Skeletal muscle tissue (tissue), 4 donors: ENCODE measurements around the gene ANTKMT. TPM values are rescaled to one million over a fixed set of nuclear protein-coding genes. Genes with fewer than 3 reads are reported as not detected.

Experiments used
- H3K27ac ChIP-seq: one replicate; pipeline ENCODE4 v1.7.0; 2013; ENCODE audit warnings: mild to moderate bottlenecking, low read depth, low read length, inconsistent platforms
- H3K27me3 ChIP-seq, 3 donors: one replicate each; pipeline ENCODE4 v1.7.0; 2013; ENCODE audit warnings: low read length in 3 of 3; ENCODE audit not compliant: control insufficient read depth in 3 of 3, insufficient read depth in 3 of 3
- H3K36me3 ChIP-seq, 3 donors: one replicate each; pipeline ENCODE4 v1.7.0; 2013; ENCODE audit warnings: low read length in 3 of 3; ENCODE audit not compliant: control insufficient read depth in 3 of 3, insufficient read depth in 3 of 3
- H3K4me1 ChIP-seq, 3 donors: one replicate each; pipeline ENCODE4 v1.7.0; 2013; ENCODE audit warnings: low read length in 3 of 3, mild to moderate bottlenecking in 3 of 3; ENCODE audit not compliant: control insufficient read depth in 3 of 3, insufficient read depth in 3 of 3
- H3K4me3 ChIP-seq, 3 donors: one replicate each; pipeline ENCODE4 v1.7.0; 2013; ENCODE audit warnings: low read length in 3 of 3
- H3K9ac ChIP-seq, 3 donors: one replicate each; pipeline ENCODE4 v1.7.0; 2013; ENCODE audit warnings: low read length in 3 of 3, mild to moderate bottlenecking in 3 of 3, moderate library complexity in 2 of 3, low read depth in 1 of 3
- H3K9me3 ChIP-seq, 3 donors: one replicate each; pipeline ENCODE4 v1.7.0; 2013; ENCODE audit warnings: low read length in 3 of 3; ENCODE audit not compliant: control insufficient read depth in 3 of 3
- total RNA-seq: library from RNA; depleted of rRNA; stranded (reverse); fragments of >200 nt; gene quantifications from one replicate; pipeline ENCODE4 v1.2.3, GENCODE V29; 2014
- donor health status: Osteomylitis.

The ANTKMT gene
- total RNA-seq, 1 donor from 2014 or later: 12.0 TPM

DNA sequence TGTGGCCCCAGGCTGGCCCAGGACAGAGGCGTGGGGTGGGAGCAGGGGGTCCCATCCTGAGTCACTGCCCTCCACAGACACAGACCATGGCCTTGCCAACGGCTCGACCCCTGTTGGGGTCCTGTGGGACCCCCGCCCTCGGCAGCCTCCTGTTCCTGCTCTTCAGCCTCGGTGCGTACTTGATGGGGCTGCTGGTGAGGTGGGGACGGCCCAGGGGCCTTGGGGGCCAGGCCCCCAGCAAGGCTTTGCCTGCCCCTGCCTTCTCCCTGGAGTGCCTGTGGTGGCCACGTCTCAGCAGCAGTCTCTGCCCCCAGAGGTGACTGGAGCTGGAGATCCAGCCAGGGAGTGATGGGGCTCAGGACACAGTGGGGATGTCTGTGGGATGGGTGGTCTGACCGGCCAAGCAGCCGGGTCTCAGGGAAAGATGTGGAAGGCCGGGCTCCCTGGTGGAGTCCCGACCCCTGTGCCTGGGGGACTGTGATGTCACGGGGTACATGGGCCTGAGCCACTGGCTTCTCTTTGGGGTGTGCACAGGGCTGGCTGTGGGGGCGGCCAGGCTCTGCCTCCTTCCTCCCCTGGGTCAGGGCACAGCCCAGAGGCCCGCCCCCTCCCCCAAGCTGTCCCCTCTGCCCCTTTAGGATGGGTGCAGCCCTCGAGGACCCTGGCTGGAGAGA, 41.8 kb downstream of the ANTKMT start:
- Histone ChIP-seq H3K27me3 (peaks cover 5 to 31% (median 28%) of the 10 kb centered on the region in 3 donors), H3K9me3 (no peaks in the 10 kb centered on the region), H3K4me3 (no peak overlapping the region), H3K27ac (no peak overlapping the region), H3K4me1 (no peaks in the 10 kb centered on the region), H3K36me3 (no peaks in the 10 kb centered on the region), H3K9ac (no peak overlapping the region)

DNA sequence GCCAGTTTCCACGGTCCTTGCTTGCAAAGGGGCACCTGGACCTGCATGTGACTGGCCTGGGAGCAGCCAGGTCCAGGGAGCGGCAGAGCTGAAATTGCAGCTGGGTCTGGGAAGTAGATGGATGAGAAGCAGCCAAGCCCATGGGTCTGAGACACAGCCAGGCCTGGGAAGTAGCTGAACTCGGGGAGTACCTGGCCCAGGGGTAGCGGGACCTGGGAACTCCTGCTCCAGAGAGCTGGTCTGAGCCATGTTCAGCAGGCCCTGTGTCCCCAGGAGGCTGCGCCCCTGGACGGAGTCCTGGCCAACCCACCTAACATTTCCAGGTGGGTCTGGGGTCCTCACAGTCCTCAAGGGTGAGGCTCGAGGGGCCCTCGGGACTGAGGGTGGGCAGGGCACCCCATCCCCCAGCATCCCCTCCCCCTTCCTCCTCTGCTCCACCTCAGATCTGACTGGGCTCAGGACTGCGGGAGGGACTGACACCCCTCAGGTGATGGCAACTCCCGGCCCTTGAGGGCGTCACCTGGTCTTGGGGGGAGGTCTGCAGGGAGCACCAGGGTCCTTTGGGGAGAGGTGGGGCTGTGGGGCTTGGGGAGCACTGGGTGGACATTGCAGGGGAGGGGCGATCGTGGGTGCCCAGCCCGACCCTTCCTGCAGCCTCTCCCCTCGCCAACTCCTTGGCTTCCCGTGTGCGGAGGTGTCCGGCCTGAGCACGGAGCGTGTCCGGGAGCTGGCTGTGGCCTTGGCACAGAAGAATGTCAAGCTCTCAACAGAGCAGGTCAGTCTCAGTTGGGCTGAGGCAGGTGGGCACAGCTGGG, 42.6 kb downstream of the ANTKMT start:
- Histone ChIP-seq H3K36me3 (no peaks in the 10 kb centered on the region), H3K27me3 (peaks cover 5 to 33% (median 28%) of the 10 kb centered on the region in 3 donors), H3K9ac (no peak overlapping the region), H3K4me1 (no peaks in the 10 kb centered on the region), H3K27ac (no peak overlapping the region), H3K9me3 (no peaks in the 10 kb centered on the region), H3K4me3 (no peak overlapping the region)

DNA sequence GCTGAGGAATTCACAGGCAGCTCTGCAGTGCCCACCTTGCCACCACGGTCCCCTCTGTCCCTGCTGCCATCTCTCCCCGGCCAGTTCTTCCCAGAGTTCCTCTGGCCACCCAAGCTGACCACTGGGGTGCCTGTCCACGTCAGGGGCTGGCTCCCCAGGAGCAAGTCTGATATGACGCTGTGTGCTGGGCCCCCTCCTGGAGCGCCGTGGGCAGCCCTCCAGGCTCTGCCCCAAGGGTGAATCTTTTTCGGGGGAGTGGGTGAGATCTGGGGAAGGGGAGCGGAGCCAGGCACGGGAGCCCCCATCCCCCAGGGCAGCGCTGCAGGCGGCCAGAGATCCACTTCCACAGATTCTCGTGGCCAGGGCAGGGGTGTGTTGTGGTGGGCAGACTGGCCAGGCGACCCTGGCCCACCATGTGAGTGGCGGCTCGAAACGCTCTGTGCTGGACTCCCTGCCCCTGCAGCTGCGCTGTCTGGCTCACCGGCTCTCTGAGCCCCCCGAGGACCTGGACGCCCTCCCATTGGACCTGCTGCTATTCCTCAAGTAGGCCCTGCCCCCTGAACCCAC, 43.3 kb downstream of the ANTKMT start:
- Histone ChIP-seq H3K9ac (no peak overlapping the region), H3K9me3 (no peaks in the 10 kb centered on the region), H3K4me1 (no peaks in the 10 kb centered on the region), H3K27me3 (peaks cover 8 to 37% (median 31%) of the 10 kb centered on the region in 3 donors), H3K27ac (no peak overlapping the region), H3K4me3 (no peak overlapping the region), H3K36me3 (no peaks in the 10 kb centered on the region)

DNA sequence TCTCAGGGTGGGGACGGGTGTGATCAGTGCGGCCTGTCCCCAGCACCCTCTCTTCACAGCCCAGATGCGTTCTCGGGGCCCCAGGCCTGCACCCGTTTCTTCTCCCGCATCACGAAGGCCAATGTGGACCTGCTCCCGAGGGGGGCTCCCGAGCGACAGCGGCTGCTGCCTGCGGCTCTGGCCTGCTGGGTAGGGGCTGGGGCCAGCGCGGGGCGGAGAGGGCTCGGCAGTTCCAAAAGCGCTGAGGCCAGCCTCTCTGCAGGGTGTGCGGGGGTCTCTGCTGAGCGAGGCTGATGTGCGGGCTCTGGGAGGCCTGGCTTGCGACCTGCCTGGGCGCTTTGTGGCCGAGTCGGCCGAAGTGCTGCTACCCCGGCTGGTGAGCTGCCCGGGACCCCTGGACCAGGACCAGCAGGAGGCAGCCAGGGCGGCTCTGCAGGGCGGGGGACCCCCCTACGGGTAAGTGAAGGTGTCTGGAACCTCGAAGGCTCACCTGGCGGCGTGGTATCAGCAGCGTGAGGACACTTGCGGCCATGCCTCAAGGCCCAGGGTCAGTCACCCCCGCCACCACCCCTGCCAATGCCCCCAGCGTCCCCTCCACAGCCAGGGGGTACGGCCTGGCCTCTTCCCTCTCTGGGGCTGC, 44.0 kb downstream of the ANTKMT start:
- Histone ChIP-seq H3K4me3 (no peak overlapping the region), H3K36me3 (no peaks in the 10 kb centered on the region), H3K9ac (no peak overlapping the region), H3K4me1 (no peaks in the 10 kb centered on the region), H3K27ac (no peak overlapping the region), H3K9me3 (no peaks in the 10 kb centered on the region), H3K27me3 (peaks cover 8 to 41% (median 35%) of the 10 kb centered on the region in 3 donors)

DNA sequence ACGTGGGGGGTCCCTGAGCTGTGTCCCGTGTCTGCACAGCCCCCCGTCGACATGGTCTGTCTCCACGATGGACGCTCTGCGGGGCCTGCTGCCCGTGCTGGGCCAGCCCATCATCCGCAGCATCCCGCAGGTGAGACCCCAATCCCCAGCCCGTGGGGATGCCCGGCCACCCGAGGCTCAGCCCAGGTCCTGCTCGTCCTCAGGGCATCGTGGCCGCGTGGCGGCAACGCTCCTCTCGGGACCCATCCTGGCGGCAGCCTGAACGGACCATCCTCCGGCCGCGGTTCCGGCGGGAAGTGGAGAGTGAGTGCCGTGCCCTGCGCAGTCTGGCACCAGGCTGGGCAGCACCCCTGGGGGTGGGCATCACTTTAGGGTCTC, 44.5 kb downstream of the ANTKMT start:
- Histone ChIP-seq H3K9ac (no peak overlapping the region), H3K27me3 (peaks cover 8 to 40% (median 35%) of the 10 kb centered on the region in 3 donors), H3K9me3 (no peaks in the 10 kb centered on the region), H3K36me3 (no peaks in the 10 kb centered on the region), H3K27ac (no peak overlapping the region), H3K4me3 (no peak overlapping the region), H3K4me1 (no peaks in the 10 kb centered on the region)

DNA sequence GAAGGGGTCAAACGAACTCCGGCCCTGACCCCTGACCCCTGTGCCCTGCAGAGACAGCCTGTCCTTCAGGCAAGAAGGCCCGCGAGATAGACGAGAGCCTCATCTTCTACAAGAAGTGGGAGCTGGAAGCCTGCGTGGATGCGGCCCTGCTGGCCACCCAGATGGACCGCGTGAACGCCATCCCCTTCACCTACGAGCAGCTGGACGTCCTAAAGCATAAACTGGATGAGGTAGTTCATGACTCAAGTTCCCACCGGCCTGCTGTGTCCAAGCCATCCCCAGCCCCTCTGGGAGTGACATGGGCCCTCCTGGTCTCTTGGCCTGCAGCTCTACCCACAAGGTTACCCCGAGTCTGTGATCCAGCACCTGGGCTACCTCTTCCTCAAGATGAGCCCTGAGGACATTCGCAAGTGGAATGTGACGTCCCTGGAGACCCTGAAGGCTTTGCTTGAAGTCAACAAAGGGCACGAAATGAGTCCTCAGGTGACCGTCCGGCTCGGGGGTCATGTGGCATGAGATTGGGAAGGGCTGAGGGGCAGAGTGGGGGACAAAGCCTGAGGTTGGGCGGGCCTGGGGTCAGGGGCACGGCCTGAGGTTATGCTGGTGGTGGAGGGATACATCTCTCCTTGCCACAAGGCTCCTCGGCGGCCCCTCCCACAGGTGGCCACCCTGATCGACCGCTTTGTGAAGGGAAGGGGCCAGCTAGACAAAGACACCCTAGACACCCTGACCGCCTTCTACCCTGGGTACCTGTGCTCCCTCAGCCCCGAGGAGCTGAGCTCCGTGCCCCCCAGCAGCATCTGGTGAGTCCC, 45.3 kb downstream of the ANTKMT start:
- Histone ChIP-seq H3K9me3 (no peaks in the 10 kb centered on the region), H3K4me3 (no peak overlapping the region)

DNA sequence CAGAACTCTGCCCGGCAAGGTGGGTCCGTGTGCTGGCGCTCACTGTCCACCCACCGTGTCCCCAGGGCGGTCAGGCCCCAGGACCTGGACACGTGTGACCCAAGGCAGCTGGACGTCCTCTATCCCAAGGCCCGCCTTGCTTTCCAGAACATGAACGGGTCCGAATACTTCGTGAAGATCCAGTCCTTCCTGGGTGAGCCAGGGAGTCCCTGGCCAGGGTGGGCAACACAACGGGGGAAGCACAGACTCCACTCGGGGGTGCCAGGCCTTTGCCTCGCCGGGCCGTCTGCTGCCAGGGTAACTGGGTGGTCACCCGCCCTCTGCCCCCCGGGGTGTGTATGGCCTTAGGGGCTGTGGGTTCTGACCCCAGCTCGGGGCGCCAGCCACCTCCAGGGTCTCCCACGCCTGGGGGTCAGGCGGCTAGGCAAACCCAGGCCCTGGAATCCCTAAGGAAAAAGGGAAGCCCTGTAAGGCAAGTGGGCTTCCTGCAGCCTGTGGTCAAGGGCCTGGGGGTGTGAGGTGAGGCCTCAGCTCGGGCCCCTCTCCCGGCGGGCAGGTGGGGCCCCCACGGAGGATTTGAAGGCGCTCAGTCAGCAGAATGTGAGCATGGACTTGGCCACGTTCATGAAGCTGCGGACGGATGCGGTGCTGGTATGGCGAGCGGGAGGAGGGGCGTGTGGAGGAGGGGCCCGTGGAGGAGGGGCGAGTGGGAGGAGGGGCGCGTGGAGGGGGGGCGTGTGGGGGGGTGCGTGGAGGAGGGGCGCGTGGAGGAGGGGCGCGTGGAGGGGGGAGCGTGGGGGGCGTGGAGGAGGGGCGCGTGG, 46.1 kb downstream of the ANTKMT start:
- no peaks in the 10 kb centered on the region for H3K4me1 ChIP-seq
- peaks cover 8 to 33% (median 30%) of the 10 kb centered on the region in 3 donors for H3K27me3 ChIP-seq
- H3K9ac ChIP-seq: no peak overlapping the region
- H3K9me3 ChIP-seq: no peaks in the 10 kb centered on the region
- H3K4me3 ChIP-seq: no peak overlapping the region
- H3K36me3 ChIP-seq: no peaks in the 10 kb centered on the region
- H3K27ac ChIP-seq: no peak overlapping the region

More for the DNA sequence above, 45.3 kb downstream of the ANTKMT start:
- no peak overlapping the region for H3K9ac ChIP-seq
- no peak overlapping the region for H3K27ac ChIP-seq
- no peaks in the 10 kb centered on the region for H3K4me1 ChIP-seq
- H3K27me3 ChIP-seq: peaks cover 8 to 34% (median 32%) of the 10 kb centered on the region in 3 donors
- no peaks in the 10 kb centered on the region for H3K36me3 ChIP-seq

DNA sequence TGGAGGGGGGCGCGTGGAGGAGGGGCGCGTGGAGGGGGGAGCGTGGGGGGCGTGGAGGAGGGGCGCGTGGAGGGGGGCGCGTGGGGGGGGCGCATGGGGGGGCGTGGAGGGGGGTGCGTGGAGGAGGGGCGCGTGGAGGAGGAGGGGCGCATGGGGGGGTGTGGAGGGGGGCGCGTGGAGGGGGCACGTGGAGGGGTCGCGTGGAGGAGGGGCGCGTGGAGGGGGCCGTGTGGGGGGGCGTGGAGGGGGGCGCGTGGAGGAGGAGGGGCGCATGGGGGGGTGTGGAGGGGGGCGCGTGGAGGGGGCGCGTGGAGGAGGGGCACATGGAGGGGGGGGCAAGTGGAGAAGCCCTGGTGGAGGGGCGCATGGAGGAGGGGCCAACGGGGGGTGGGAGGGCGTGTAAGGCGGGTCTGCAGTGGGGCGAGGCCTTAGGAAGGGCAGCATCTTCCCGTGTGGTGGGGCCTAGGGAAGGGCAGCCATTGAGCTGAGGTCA, 46.8 kb downstream of the ANTKMT start:
- peaks cover 8 to 36% (median 23%) of the 10 kb centered on the region in 3 donors for H3K27me3 ChIP-seq
- H3K36me3 ChIP-seq: no peaks in the 10 kb centered on the region
- H3K4me3 ChIP-seq: no peak overlapping the region
- no peak overlapping the region for H3K27ac ChIP-seq
- H3K9ac ChIP-seq: no peak overlapping the region
- H3K9me3 ChIP-seq: no peaks in the 10 kb centered on the region
- no peaks in the 10 kb centered on the region for H3K4me1 ChIP-seq

DNA sequence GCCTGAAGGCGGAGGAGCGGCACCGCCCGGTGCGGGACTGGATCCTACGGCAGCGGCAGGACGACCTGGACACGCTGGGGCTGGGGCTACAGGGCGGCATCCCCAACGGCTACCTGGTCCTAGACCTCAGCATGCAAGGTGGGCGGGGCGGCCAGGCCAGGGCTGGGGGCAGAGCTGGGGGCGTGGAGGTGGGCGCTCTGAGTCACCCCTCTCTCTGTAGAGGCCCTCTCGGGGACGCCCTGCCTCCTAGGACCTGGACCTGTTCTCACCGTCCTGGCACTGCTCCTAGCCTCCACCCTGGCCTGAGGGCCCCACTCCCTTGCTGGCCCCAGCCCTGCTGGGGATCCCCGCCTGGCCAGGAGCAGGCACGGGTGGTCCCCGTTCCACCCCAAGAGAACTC, 47.5 kb downstream of the ANTKMT start:
- no peaks in the 10 kb centered on the region for H3K4me1 ChIP-seq
- H3K27ac ChIP-seq: no peak overlapping the region
- H3K36me3 ChIP-seq: no peaks in the 10 kb centered on the region
- H3K27me3 ChIP-seq: peaks cover 8 to 38% (median 18%) of the 10 kb centered on the region in 3 donors
- no peak overlapping the region for H3K4me3 ChIP-seq
- H3K9ac ChIP-seq: no peak overlapping the region
- H3K9me3 ChIP-seq: no peaks in the 10 kb centered on the region
